ENCODE data around the gene AMPH. TPM values are rescaled to one million over a fixed set of nuclear protein-coding genes. Genes with fewer than 3 reads are reported as not detected.
"Not testable (repeated sequence)": the region's sequence is repeated elsewhere in the genome, so short reads cannot be mapped to it uniquely, and the experiment has no call there.

The AMPH gene
- total RNA-seq, 1 donor from 2014 or later: not detected

DNA sequence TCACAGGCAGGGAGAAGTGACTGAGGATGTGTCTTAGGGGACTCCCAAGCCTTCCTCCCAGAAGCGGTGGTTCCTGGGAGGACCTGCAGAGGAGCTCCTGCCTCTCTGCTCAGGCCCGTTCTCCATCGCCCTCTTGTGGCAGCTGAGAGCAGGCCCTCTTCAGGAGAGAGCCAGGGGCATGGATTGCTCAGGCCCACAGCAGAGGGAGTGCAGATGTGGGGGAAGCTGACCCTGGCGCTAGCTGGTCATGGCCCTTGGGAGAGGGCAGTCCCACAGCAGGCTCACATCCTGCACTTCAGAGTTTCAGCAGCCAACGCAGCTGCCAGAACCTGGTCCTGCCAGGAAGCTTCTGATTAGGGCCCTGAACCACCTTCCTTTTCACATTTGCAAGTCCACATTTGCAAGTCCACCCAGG, 263.0 kb downstream of the AMPH start:
- Mint-ChIP-seq H3K27me3 (no peaks in the 10 kb centered on the region), H3K4me1 (peaks cover 28% of the 10 kb centered on the region), H3K4me3 (no peak overlapping the region), H3K27ac (no peak overlapping the region), H3K9me3 (no peaks in the 10 kb centered on the region), H3K36me3 (ENCODE audit: low read depth) (no peaks in the 10 kb centered on the region)
- peak; percentile 75 for ATAC-seq (ENCODE audit: low read depth)
- CTCF ChIA-PET: interaction anchor here (0.5 to 4.0 kb wide), 15 partner anchors 9 to 260 kb away, joined by 3 to 38 read pairs (median 5); no protein-coding TSS in a partner anchor
- peak; percentile 46 for DNase-seq
- TF ChIP-seq, protein P1, sequence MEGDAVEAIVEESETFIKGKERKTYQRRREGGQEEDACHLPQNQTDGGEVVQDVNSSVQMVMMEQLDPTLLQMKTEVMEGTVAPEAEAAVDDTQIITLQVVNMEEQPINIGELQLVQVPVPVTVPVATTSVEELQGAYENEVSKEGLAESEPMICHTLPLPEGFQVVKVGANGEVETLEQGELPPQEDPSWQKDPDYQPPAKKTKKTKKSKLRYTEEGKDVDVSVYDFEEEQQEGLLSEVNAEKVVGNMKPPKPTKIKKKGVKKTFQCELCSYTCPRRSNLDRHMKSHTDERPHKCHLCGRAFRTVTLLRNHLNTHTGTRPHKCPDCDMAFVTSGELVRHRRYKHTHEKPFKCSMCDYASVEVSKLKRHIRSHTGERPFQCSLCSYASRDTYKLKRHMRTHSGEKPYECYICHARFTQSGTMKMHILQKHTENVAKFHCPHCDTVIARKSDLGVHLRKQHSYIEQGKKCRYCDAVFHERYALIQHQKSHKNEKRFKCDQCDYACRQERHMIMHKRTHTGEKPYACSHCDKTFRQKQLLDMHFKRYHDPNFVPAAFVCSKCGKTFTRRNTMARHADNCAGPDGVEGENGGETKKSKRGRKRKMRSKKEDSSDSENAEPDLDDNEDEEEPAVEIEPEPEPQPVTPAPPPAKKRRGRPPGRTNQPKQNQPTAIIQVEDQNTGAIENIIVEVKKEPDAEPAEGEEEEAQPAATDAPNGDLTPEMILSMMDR (IDR thresholded peaks at IDR 0.05): no peak
- intact Hi-C loops (cut with micrococcal nuclease): no loop called here
- POLR2A ChIA-PET: no interaction called here

DNA sequence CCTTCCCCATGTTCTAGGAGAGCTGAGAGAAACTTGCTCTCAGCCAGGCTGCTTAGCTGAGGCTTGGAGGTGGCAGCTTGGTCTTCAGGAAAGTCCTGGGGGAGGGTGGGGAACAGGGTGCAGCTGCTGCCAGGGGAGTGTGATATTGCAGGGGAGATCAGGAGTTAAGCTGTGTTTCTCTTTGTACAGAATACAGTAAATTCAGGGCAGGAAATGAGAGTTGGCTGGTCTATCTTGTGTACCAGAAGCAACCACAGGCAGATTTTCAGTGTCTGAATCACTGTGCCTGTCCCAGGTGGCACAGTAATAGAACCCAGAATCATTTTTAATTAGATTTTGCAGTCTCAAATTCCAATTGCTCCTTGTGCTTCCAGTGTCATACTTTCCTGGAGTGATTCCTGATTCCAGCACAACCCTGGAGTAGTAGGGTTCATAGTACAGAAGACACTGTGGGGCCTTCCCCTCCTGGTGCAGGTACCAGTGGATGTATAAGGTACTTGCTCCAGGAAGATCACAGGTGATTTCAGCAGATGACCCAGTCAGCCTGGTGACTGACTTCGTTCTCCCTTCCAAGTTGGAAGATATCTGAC, 263.8 kb downstream of the AMPH start:
- DNase-seq (no peak), ATAC-seq (ENCODE audit: low read depth) (no peak)
- ChIA-PET CTCF (interaction anchor here (0.5 to 4.0 kb wide), 13 partner anchors 8 to 257 kb away, joined by 3 to 38 read pairs (median 5); no protein-coding TSS in a partner anchor), POLR2A (no interaction called here)
- Mint-ChIP-seq H3K4me3 (no peak overlapping the region), H3K27ac (peak overlapping the region; percentile 43), H3K36me3 (ENCODE audit: low read depth) (no peaks in the 10 kb centered on the region), H3K4me1 (peaks cover 36% of the 10 kb centered on the region), H3K9me3 (no peaks in the 10 kb centered on the region), H3K27me3 (no peaks in the 10 kb centered on the region)
- TF ChIP-seq, protein P1 (IDR thresholded peaks at IDR 0.05): no peak
- intact Hi-C loops (cut with micrococcal nuclease): no loop called here

- DNase-seq (peak; percentile 41), ATAC-seq (ENCODE audit: low read depth) (peak; percentile 22)
- H3K4me3 Mint-ChIP-seq; H3K9me3 Mint-ChIP-seq; intact Hi-C loops (cut with micrococcal nuclease); POLR2A ChIA-PET; H3K27me3 Mint-ChIP-seq; H3K36me3 Mint-ChIP-seq (ENCODE audit: low read depth): not testable (repeated sequence)
- Mint-ChIP-seq H3K27ac (peak overlapping the region; percentile 78), H3K4me1 (peaks cover 50% of the 10 kb centered on the region)
- CTCF ChIA-PET: interaction anchor here (0.6 to 1.0 kb wide), 4 partner anchors 11 to 148 kb away, joined by 3 to 7 read pairs (median 3); no protein-coding TSS in a partner anchor
Observed at GRCh38 chr7:38363379-38363778, 267.8 kb downstream of the AMPH start.

- POLR2A ChIA-PET; H3K27me3 Mint-ChIP-seq; DNase-seq; intact Hi-C loops (cut with micrococcal nuclease); H3K36me3 Mint-ChIP-seq (ENCODE audit: low read depth); H3K9me3 Mint-ChIP-seq: not testable (repeated sequence)
- CTCF ChIA-PET: interaction anchor here (0.6 to 1.3 kb wide), 5 partner anchors 11 to 147 kb away, joined by 3 to 7 read pairs (median 3); no protein-coding TSS in a partner anchor
- H3K4me1 Mint-ChIP-seq: peaks cover 50% of the 10 kb centered on the region
- H3K4me3 Mint-ChIP-seq: peak overlapping the region; percentile 55
- peak; percentile 37 for ATAC-seq (ENCODE audit: low read depth)
- H3K27ac Mint-ChIP-seq: peak overlapping the region; percentile 78
Observed at GRCh38 chr7:38362611-38363237, 268.4 kb downstream of the AMPH start.

GRCh38 chr7:38360776-38361175, 270.4 kb downstream of the AMPH start:
- CTCF ChIA-PET: no interaction called here
- H3K4me1 Mint-ChIP-seq: peaks cover 49% of the 10 kb centered on the region
- no peaks in the 10 kb centered on the region for H3K9me3 Mint-ChIP-seq
- H3K27me3 Mint-ChIP-seq: no peaks in the 10 kb centered on the region
- H3K27ac Mint-ChIP-seq: no peak overlapping the region
- H3K4me3 Mint-ChIP-seq: no peak overlapping the region
- H3K36me3 Mint-ChIP-seq (ENCODE audit: low read depth): no peaks in the 10 kb centered on the region
- POLR2A ChIA-PET: no interaction called here
- TF ChIP-seq, protein P1 (IDR thresholded peaks at IDR 0.05): no peak
- intact Hi-C loops (cut with micrococcal nuclease): no loop called here
- no peak for DNase-seq
- ATAC-seq (ENCODE audit: low read depth): no peak

DNA sequence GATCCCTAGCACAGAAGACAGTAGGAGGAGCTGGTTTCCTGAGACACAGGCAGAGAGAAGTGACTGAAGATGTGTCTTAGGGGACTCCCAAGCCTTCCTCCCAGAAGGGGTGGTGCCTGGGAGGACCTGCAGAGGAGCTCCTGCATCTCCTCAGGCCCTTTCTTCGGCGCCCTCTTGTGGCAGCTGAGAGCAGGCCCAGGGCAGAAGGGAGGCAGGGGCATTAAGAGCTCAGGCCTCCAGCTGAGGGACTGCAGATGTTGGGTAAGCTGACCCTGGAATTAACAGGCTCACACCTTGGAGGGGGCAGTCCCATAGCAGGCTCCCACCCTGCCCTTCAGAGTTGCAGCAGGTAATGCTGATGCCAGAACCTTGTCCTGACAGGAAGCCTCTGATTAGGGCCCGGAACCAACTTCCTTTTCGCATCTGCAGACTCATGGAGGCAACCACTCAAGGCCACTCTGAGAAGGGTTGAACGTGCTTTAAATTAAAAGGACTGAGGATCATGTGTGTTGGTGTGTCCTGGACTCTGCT, 272.0 kb downstream of the AMPH start:
- H3K27me3 Mint-ChIP-seq; POLR2A ChIA-PET; H3K36me3 Mint-ChIP-seq (ENCODE audit: low read depth); H3K9me3 Mint-ChIP-seq: not testable (repeated sequence)
- peak overlapping the region; percentile 79 for H3K4me3 Mint-ChIP-seq
- CTCF ChIA-PET: interaction anchor here (0.7 to 1.5 kb wide), 7 partner anchors 8 to 144 kb away, joined by 3 to 12 read pairs (median 6); no protein-coding TSS in a partner anchor
- peaks cover 54% of the 10 kb centered on the region for H3K4me1 Mint-ChIP-seq
- ATAC-seq (ENCODE audit: low read depth) (peak; percentile 75), DNase-seq (peak; percentile 53)
- intact Hi-C loops (cut with micrococcal nuclease): loop anchor here (2.0 kb wide), 1 partner anchor 16 kb away; no protein-coding TSS in a partner anchor
- peak overlapping the region; percentile 87 for H3K27ac Mint-ChIP-seq

DNA sequence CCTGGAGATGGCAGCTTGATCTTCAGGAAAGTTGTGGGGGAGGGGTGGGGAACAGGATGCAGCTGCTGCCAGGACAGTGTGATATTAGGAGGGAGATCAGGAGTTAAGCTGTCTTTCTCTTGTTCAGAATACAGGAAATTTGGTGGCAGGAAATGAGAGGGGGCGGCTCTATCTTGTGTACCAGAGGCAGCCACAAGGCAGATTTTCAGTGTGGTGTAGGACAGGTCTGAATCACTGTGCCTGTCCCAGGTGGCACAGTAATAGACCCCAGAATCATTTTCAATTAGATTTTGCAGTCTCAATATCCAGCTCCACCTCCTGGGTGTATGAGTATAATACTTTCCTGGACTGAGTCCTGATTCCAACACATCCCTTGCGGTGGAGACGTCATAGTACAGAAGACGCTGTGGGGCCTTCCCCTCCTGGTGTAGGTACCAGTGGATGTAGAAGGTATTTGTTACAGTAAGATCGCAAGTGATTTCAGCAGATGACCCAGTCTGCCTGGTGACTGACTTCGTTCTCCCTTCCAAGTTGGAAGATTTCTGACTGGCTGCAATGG, 272.8 kb downstream of the AMPH start:
- intact Hi-C loops (cut with micrococcal nuclease): loop anchor here (2.0 kb wide), 1 partner anchor 16 kb away; no protein-coding TSS in a partner anchor
- CTCF ChIA-PET: interaction anchor here (0.7 to 2.7 kb wide), 7 partner anchors 9 to 143 kb away, joined by 5 to 12 read pairs (median 6); no protein-coding TSS in a partner anchor
- peaks cover 60% of the 10 kb centered on the region for H3K4me1 Mint-ChIP-seq
- DNase-seq; POLR2A ChIA-PET; H3K36me3 Mint-ChIP-seq (ENCODE audit: low read depth); H3K9me3 Mint-ChIP-seq; H3K27me3 Mint-ChIP-seq: not testable (repeated sequence)
- peak overlapping the region; percentile 87 for H3K27ac Mint-ChIP-seq
- ATAC-seq (ENCODE audit: low read depth): peak; percentile 53
- H3K4me3 Mint-ChIP-seq: peak overlapping the region; percentile 79

- H3K9me3 Mint-ChIP-seq; H3K27me3 Mint-ChIP-seq; DNase-seq; ATAC-seq (ENCODE audit: low read depth); POLR2A ChIA-PET; H3K36me3 Mint-ChIP-seq (ENCODE audit: low read depth); H3K27ac Mint-ChIP-seq; H3K4me3 Mint-ChIP-seq; intact Hi-C loops (cut with micrococcal nuclease): not testable (repeated sequence)
- peaks cover 51% of the 10 kb centered on the region for H3K4me1 Mint-ChIP-seq
- CTCF ChIA-PET: interaction anchor here (1.2 to 2.6 kb wide), 3 partner anchors 14 to 139 kb away, joined by 3 to 15 read pairs (median 6); no protein-coding TSS in a partner anchor
Observed at GRCh38 chr7:38354271-38354851, 276.8 kb downstream of the AMPH start.
